GM21515 (cell line): ENCODE data around the gene ELP5.
"Not testable (repeated sequence)": the region's sequence is repeated elsewhere in the genome, so short reads cannot be mapped to it uniquely, and the experiment has no call there.

Experiments
- ATAC-seq: cut with Tn5 transposase; IDR thresholded peaks from one replicate; pipeline ENCODE4 v1.9.1; 2021; ENCODE audit not compliant: unreplicated experiment

Gene ELP5

DNA sequence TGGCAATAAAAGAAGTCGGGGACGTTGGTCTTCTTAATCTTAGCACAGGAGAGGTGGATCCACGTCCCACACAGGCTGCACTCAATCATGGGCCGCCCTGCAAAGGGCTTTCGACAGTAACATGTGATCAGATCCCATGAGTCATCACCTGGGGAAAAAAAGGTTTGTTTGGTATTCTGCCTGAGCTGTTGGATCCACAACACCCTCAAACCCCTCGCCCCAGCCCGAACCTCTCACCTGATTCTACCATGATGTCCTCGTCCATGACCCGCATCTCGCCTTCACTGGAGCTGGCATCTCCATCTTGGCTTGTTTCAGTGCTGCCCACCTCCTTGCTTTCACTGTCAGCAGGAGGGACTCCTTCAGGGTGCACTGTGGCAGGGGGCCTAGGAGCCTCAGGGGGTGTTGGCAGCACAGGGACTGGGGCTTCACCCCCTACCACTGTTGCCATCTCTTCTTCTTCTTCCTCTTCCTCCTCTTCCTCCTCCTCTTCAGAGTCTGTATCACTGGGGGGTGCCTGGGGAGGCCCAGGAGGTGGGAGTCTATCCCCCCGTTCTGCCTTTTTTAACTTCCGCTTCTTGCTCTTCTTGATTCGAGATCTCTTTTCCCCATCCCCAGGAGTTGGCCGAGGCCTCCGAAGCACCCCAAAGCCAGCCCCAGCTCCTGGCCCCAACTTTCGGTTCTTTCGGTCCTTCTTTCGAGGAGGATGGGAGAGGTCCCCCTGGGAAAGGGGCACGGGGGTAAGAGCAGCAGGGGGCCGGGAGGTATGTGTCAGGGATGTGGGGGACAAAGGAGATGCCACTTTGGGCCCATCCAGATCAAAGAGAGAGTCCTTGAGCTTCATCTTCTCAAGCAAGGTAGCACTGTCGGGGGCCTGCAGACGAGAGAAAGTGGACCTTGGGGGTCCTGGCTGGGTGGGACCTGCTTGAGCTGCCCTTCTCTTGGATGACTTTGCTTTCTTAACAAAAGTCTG is 16.0 kb upstream of the ELP5 start:
- no peak for ATAC-seq

DNA sequence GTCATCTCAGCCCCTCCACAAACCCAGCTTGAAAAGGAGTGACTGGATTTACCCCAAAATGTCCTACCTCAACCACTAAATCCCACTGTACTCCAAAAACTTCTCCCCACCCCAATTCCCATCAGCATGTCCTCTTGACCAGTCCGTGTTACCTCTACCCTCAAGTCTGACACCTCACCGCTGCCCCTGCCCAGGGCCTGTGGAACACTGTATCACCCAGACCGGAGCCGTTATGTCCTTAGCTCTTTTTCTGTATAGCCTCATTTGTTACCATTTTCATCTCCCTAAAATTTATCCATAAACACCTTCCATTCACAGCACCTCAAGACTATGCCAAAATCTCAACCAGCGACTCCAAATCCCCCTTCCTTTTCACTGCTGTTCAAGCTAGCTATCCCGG is 15.2 kb upstream of the ELP5 start:
- ATAC-seq = no peak

DNA sequence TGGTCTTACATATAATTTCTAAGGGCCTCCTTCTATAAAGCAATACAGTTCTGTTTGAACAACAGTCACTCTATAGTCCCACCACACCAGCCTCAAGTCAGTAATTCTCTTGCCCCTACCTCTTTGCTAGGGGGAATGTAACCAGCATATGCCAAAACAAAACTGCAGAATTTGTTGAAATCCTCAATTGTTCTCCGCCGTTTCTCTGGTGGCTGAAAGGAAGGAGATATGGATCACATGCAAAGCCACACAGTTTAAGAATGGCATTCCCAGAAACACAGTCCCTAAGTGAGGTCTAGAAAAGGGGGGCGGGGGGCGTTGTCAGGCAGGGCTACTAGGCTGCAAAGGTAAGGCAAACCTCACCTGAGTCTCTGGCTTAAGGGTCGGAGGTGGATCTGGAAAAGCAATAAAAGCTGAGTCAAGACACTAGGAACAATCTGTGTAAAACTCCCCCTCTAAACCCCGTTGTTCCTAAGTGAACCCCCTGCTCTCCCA is 14.7 kb upstream of the ELP5 start:
- no peak for ATAC-seq

DNA sequence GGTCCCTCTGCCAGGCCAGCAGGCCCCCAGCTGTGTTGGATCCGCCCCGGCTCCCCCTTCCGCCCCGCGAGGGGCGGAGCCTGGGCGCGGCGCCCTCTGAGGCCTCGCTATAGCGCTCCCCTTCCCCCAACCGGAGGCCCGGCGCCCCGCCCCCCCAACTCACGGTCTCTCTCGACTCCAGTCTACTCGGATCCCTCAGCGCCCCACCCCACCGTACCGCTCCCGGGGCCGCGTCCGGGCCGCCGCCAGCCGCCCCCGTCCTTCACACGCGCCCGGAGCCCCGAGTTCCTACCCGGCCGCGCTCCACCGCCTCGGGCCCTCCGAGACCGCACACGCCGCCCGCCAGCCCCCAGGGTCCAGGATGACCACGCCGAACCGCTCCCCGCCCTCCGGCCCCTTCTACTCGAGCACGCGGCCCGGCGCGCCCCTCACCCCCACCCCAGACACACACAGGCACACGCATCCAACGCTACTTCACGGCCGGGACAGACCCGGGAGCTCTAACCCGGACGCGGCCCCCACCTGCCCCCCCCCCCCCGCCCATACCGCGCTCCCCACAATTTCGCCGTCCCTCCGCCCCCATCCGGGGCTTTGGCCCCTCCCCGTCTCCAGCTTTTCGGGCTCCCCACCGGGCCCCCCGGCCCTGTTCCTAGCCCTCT is 14.1 kb upstream of the ELP5 start:
- no peak for ATAC-seq

DNA sequence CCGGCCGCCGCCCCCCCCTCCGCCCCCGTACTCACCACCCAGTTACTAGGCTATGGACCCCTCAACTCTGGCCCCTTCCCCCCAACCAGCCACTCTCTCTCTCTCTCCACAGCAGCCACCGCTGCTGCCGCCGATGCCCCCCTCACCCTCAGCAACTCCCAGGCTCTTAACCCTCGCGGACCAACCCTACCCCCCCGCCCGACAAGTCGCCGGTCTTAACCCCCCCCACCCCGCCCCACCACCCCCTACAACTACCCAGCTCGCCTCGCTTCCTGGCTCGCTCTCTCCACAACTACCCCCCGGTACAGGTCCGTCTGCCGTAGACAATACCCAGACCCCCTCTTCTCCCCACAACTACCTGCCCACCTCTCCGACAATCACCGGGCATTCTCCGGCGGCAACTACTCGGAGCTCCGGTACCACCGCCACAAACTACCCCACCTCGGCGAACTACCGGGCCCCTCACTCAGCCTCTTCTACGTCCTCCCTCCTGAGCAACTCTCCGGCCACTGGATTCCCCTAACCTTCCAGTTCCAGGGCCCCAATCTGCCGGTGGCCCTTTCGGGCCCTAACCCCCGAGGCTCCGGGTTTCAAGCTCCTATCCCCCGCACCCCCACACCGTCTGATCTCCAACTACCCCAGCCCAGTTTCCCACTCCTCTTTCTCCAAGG is 13.5 kb upstream of the ELP5 start:
- ATAC-seq = no peak

DNA sequence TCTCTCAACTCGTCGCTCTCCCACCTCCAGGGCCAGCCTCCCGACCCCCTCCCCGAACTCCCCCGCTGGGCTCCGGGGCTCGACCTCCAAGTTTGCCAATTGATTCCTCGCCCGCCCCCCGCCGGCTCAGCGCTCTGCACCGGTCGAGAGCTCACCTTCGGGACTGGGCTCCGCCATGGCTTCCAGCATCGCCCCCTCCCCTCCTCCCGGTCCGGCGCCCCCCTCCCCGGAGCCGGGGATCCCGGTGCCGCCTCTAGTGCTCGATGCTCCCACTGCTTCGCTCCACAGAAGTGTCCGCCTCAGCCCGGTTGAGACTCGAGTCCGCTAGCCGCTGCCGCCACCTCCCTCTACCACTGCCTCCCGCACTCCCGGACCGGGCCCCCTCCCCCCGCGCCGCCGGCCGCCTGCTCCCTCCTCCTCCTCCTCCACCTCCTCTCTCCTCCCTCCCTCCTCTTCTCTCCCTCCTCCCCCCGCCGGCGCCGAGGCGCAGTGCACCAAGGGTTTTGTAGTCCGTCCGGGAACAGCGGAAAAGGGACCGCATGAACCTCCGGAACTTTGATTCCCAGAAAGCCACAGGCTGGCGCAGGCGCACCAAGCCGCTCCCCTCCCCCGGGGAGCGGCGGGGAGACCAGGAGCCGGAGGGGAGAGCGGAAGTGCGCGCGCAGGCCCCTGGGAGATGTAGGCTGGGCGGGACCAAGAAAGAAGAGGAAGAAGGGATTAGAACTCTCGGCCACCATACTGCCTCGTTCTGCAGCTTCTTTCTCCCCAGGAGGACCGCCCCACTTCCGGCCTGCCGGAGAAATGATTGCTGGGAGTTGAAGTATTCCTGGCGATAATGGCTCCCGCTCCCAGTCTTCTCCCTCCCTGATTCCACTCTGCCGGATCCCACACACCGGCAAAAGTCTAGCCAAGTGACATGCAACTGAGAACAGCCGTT is 12.7 kb upstream of the ELP5 start, which contains the start of gene PHF23:
PHF23 (minus strand) TSS at position 367 of the 937 bp plus-strand sequence; CDS start at position 189, 178 bp downstream.
- peak; percentile 39 for ATAC-seq

DNA sequence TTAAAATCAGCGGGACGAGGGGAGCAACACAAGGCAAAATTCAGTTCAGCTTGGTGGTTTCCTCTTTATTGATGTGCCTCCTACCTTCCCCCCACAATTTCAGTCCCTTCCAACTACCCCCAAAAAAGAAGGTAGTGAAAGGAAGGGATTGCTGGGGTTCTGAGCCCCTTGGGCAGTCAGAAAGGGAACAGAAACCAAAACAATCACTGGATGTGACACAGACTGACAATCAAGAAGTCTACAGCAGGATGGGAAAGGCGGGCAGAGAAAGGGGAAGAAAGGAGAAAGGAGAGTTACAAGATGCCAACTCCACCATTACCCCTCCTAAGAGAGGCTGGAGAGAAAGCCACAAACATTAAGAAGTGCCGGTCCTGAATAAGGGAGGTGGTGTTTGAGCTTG is 11.6 kb upstream of the ELP5 start:
- ATAC-seq = no peak

DNA sequence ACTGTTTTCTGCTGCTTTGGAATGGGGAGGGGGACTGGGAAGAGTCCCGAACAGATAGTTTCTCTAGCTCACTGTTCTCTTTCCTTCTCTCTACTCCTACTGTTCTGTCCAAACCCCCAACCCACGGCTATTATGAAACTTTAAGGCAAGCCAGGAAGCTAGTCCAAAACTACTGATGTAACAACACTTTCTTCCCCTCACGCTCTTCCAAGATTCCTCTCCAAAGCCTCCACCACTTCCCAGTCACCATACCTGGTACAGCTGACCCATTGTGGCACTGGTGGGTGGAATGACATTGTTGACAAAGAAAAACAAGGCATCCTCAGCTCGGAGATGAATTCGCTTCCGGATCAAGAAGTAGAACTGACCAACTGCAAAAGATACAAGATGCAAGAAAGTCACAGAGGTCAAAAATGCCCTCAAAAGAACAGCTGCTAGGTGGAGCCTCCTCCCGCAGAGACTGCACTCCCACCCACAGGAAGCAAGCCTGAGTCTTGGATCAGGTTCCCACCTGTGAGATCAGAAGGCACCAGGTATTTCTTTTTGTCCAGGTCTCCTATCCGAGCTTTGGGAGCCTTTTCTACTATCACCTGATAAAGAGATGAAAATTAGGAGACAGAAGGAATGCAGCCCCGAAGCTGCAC is 10.8 kb upstream of the ELP5 start:
- ATAC-seq = no peak

DNA sequence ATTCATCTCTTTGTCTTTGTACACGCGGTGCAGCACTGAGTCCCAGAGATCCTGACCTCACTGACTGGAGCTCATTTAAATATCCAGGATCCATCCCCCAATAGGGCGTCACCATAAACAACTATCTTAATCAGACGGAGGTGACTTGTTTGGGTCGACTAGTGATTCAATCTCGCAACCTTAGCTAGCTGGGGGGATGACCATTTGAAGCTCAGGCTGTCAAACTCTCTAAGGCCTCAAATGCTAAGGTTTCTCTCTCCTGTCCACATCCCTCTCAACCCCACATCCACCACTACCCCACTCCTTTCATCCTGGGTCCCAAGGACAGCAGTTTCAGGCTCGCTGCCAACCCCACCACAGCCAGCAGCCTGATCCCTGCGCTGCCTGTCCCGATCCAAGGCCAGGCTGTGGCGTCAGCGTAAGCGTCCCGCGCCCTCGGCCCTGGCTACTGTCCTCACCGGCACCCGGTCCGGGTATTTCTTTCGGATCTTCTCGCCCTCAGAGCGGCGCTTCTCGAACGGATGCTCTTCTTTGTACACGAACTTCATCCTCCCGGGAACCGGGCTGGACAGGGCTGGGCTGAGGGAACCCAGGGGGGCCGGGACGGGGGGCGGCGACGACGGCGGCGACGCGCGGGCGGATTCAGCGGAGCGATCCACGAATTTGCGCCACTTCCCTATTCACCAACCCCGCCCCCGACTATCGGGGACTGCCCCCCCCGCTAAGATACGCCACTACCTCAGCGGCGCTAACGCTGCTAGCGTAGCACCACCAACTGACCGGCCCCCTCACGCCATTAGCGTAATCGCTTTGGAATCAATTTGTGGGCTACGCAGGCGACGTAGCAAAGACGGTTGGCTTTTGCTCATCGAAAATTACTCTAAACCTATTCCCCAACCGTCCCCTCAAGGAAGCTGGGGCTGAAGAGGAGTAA is 10.0 kb upstream of the ELP5 start, which contains the start of gene GABARAP:
GABARAP (minus strand) TSS at position 667 of the 934 bp plus-strand sequence; CDS start at position 548, 119 bp downstream.
- ATAC-seq = peak; percentile 20

DNA sequence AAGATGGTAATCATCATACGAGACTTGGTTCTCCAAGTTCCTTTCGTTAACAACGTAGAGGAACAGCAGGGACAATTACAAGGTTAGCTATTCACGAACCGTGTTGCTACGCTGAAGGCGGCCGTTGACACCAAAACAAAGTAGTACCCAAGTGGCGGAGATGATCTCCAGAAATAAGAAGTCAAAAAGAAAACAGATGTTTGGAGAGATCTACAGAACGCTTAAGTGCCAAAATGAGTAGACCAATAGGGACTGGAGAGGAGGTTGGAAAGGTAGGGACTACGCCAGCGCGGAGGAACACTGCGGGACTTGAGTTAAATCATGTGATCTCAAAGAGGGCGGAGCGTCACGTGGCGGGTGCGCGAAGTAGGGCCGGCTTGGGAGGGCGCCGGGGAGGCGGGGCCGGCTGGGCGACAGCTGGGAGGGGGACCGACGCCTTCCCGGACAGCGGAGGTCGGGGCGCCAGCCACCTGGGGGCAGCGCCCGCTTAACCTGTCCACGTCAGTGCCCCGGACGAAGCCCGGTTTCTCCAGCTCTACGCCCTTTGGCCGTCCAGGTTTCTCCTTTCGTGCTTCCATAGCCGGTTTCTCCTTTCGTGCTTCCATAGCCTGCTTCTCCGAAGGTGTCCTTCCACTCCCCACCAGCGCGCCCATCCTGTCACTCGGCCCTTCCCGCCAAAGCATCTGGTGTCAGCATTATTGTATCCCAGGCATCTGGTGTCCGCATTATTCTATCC is 9.1 kb upstream of the ELP5 start:
- ATAC-seq = peak; percentile 39

DNA sequence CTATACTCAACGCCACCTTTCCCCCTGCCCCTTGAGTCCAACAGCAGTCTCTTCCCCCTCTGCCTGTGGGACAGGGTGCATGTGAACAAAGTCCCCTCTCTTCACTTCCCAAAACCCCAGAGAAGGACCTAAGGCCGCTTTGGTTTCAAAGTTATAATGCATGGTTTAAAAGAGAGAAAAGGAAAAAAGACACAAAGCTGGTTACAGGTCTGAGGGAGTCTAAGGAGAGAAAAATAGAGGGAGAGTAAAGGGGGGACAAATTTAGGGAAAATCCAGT is 8.6 kb upstream of the ELP5 start:
- no peak for ATAC-seq

DNA sequence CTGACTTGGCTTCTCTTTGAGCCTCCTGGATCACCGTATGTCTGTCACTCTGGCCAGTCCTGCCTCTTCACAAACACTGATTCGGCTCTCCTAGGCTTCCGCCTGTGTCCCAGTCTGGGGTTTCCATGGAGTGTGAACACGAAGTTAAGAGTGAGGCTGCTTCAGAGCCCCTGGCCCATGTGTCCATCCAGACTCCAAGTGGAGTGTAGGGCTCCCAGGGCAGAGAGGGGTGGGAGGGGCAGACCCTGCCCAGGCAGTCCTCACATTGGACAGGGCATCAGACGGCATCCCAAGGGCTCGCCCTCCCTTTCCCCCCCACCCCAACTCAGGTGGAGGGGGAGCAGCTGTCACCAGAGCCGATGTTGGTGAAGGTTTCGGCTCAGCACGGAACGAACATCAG is 8.2 kb upstream of the ELP5 start:
- not testable (repeated sequence) for ATAC-seq

DNA sequence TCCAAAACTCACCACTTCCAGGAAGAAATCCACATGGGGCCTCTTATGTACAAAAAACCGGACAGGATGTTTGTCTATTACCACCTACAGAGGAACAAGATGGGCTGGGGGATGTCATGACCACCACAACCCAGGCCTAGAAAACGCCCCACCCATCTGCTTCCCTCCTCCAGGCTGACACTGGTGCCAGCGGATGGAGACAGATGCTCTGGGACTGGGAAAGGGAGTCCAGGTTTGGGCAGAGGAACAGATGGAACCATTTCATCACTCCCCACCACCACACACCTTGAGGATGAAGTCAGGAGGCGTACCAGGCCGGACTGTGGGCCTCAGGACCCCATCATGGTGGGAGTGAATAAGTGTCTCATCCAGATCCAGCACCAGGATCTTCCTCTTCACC is 5.2 kb upstream of the ELP5 start:
- ATAC-seq = no peak

DNA sequence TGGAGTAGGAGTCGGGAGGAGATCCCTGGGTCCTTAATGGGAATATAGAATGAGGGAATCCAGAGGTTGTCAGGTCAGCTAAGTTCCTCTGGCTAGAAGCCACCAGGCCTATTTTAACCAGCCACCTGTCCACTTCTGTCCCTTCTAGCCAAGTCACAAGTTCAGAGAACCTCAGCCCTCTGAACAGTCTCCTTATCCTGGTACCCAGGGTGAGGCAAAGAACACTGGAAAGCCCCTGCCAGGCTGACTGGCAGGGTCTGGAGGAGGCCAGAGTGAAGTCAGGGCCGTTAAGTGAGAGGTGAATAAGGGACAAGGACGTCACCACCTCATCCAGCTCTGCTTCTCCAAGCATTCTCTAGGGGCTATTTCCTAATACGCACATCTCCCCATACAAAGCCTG is 3.2 kb upstream of the ELP5 start:
- ATAC-seq = no peak

DNA sequence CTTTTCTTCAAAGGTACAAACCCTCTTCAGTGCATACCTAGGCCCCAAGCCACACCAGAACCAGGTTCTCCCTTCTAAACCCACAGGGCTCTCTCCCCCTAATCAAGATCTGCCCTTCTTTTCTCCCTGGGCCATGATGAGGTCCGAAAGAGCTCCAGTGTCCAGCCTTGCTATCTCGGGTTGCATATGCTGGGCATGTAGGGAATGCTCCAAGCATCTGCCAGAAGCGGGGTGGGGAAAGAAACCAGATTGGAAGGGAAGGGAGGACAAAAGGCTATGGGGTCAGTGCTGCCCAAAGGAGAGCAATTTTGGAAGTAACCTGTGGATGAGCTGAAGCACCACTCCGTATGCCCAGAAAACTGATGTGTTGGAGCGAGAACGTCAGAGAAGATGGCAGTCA is 2.8 kb upstream of the ELP5 start:
- ATAC-seq = no peak

DNA sequence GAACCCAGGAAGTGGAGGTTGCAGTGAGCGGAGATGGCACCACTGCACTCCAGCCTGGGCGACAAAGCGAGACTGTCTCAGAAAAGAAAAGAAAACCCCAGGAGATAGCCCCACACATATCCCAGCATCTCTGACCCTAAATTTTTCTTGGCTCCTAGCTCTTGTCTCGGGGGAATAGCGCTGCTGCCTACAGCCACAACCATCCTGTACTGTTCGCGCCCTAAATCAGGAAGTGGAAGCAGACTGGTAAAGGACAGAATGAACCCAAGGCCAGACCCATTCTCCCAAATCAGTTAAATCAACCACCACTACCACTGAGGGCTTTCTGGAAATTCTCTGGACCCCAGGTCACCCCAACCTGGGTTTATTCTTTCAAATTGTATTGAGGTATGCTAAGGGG is 2.2 kb upstream of the ELP5 start:
- ATAC-seq = no peak

DNA sequence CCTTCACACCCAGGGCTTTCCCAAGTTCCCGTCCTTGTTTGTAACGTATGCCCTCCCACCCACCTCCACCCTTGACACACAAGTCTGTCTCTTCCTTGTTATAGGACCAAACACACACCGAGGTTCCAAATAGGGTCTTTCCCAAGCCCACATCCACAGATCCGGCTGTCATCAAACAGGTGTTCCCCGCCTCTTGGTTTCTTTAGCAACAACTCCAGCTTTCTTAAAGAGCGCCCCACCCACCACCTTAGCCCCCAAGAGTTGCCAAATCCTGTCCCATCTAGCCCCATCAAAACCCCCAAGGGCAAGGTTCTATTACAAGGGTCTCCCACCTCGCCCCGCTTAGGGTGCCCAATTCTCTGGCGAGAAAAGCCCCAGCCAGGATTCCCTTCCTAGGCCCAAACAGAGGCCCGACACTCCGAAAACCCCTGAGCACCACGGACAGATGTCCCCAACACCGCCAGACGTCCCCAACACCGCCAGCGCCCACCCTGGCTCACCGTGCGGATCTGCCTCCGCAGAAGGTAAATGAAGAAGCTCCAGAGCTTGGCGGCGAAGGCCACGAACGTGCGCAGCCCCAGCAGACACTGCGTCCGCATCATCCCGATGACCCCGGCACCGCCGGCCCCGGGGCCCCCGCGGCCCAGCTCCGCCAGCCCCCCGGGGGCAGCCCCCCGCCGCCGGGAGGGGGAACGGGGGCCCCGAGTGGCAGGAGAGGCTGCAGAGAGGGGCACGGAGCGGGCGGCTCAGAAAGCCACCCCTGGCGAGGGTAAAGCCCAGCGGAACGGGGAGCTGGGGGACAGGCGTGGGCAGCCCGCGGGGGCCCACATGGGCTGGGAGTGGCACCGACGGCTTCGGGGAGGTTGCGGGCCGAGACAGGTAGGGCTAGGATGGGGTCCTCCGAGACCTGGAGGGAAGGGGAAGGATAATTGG is 1.1 kb upstream of the ELP5 start:
- ATAC-seq = no peak
